HK-2 (cell line): Measurements from ENCODE around the gene UBA3.
A peak's percentile ranks its signal among the peaks of the same experiment; 100 is the strongest.

Experiments used
- DNase-seq: peaks from one replicate; pipeline ENCODE4 v3.0.0-alpha.2; 2018; ENCODE audit not compliant: unreplicated experiment

UBA3 gene

DNA sequence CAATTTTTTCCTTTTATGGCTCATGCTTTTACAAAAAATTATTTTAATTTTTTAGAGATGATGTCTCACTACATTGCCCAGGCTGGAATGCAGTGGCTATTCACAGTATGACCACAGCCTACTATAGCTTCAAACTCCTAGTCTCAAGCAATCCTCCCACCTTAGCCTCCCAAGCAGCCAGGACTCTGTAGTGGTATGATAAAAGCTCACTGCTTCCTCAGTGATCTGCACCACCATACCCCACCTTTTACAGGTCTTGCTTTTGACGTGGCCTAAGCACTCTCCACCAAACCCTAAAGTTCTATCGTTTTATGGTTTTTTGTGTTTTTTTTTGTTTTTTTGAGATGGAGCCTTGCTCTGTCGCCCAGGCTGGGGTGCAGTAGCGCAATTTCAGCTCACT lies 14.0 kb downstream of the UBA3 start:
- no peak for DNase-seq

- no peak for DNase-seq
Observed at GRCh38 chr3:69065318-69065964, 14.7 kb downstream of the UBA3 start.

DNA sequence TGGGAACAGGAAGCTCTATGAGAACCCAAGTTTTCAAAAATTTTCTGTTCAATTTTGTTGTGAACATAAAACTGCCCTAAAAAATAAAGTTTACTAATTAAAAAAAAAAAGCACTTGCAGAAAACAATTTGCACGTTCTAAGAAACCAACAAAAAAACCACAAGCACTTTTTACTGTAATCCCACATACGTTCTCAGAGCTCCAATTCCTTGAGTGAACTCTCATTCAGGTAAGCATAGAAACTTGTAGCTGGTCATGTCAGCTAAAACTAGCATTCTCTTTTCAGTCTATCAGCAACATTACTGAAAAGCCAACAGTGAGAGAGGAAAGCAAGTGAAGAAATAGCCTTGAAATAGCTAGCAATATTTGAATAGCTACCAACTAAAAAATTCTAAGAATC lies 16.5 kb downstream of the UBA3 start:
- no peak for DNase-seq

DNA sequence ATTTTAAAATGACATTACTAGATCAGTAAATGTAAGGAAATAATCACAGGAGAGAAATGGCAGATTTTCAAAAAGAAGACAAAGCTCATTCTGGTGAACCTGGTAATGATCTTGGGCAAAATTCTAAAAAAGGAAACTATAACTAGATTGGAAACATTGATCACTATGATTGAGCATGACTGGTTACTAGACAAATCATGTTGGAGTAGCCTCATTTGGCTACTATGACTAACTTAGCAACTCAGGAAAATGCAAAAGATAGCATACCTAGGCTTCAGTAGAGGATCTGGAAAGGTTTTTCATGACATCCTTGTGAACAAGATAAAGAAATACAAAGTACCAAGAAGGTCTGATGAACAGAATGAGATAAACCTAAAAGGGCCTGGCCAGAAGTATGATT lies 20.5 kb downstream of the UBA3 start:
- DNase-seq: no peak

DNA sequence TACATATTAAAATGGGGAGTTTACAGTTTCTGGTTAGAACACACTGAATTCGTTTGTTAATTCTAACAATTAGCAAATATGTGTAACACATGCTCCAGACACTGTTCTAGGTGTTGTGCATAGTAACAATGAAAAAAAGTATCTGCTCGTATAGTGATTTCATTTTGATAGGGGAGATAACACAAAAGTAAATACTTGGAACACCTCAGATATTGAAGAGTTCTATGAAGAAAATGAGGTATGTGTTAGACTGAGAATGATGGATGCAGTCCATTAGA lies 21.3 kb downstream of the UBA3 start:
- no peak for DNase-seq

GRCh38 chr3:69058180-69058946 lies 21.8 kb downstream of the UBA3 start:
- no peak for DNase-seq

DNA sequence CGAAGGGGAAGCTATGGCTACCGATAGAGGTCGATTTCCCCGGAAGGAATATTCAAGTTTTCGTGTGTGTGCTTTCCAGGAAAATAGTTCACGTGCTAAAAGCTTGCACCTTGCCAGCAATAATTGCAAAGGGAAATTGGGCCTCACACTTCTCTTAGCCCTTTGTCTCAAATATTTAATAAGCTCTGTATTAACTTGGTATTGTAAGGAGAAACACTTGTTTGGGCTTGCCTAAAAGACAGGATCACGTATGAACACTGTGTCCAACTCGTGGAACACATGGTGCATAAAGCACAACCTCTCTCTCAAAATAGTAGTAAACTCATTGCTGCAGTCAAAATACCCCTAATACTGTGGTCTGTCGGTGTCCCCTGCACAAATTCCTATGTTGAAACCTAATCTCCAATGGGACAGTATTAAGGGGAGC lies 27.7 kb downstream of the UBA3 start:
- DNase-seq: no peak

DNA sequence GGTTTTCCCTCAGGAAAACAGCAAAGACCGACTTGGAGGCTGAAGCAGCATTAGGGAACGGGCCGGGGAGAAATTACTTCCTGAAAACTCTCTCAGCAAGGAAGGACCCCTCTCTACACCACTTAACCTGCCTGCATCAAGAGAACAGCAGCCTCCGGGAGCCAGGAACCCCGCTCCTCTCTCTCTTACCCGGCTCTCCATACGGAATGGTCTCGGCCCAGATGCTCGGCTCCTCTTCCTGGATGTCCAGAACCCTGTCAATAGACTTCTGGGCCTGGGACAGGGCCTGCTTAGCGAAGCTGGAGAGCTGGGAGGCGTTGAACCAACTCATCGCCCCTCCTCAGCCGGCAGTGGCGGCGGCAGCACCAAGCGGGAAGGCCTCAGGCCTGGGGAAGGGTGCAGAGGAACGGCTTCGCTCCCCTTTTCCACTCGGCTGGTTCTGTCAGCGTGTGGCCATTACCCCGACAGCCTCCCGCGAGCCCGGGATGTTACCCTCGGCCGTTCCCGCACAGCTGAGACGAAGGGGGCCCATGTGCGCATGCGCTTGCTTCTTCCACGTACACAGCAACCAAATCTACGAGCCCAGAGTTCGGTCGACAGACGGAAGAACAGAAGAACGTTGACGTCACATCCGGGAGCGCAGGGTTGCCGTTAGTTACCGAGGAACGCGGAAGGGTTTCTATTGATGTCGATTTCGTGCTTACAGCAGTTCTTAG lies 28.3 kb downstream of the UBA3 start, which contains the start of gene TMF1:
TMF1 (minus strand) TSS at position 578 of the 716 bp plus-strand sequence; CDS start at position 331, 247 bp downstream.
- peak; percentile 94 for DNase-seq

DNA sequence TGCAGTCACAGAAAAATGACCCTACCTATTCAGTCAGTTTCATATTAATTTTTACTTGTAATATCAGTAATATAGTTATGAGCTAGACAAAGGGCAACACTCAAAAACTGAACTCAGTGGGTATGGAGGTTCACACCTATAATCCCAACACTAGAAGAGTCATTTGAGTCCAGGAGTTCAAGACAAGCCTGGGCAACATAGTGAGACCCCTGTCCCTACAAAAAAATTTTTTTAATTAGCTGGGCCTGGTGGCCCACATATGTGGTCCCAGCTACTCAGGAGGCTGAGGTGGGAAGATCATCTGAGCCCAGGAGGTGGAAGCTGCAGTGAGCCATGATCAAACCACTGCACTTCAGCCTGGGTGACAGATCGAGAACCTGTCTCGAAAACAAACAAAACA lies 31.2 kb downstream of the UBA3 start:
- no peak for DNase-seq

- no peak for DNase-seq
Observed at GRCh38 chr3:69044608-69045007, 35.6 kb downstream of the UBA3 start.

GRCh38 chr3:69033470-69033869 lies 46.7 kb downstream of the UBA3 start:
- DNase-seq: no peak

GRCh38 chr3:69032737-69033136 lies 47.4 kb downstream of the UBA3 start:
- no peak for DNase-seq

GRCh38 chr3:69032142-69032541 lies 48.0 kb downstream of the UBA3 start:
- no peak for DNase-seq

- DNase-seq: no peak
Observed at GRCh38 chr3:69031635-69032034, 48.5 kb downstream of the UBA3 start.

DNA sequence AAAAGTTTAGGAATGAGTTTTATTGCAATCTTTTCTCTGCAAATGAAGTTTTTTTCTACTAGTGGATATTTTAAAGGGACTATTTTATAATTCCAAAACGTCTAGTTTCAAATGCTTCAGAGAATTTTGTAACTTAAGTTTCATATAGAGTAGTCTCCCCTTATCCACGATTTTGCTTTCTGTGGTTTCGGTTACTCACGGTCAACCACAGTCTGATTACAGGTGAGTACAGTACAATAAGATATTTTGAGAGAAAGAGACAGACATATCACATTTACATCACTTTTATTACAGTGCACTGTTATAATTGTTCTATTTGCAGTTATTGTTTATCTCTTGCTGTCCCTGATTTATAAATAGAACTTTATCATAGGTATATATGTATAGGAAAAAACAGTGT lies 59.3 kb downstream of the UBA3 start:
- DNase-seq: no peak

GRCh38 chr3:69020424-69020823 lies 59.7 kb downstream of the UBA3 start:
- DNase-seq: no peak

- no peak for DNase-seq
Observed at GRCh38 chr3:69016901-69017300, 63.3 kb downstream of the UBA3 start.

- DNase-seq: no peak
Observed at GRCh38 chr3:69016102-69016501, 64.1 kb downstream of the UBA3 start.

DNA sequence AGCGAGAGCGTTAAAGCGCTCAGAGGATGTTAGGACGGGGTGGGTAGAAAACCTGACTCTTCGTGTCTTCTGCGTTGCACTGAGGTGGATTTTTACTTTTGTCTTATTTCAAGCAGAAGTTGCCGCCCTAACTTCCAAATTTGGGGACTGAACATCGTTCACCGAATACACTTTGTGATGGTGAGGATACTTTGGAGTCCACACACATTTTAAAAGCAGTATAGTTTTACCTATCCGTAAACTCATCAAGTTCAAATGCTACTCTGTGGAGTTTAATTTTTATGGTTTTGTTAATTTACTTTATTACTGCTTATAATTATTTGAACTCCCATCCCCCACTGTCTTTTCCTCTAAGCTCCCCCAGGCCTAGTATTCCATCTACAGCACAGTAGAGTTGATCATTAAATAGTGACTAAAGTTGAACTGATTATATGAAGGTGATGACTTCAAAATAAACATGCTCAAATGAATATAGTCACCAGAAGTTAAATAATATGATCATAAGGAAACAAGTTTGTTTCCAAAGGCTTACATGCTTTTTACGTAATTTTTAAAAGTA lies 66.1 kb downstream of the UBA3 start:
- no peak for DNase-seq

DNA sequence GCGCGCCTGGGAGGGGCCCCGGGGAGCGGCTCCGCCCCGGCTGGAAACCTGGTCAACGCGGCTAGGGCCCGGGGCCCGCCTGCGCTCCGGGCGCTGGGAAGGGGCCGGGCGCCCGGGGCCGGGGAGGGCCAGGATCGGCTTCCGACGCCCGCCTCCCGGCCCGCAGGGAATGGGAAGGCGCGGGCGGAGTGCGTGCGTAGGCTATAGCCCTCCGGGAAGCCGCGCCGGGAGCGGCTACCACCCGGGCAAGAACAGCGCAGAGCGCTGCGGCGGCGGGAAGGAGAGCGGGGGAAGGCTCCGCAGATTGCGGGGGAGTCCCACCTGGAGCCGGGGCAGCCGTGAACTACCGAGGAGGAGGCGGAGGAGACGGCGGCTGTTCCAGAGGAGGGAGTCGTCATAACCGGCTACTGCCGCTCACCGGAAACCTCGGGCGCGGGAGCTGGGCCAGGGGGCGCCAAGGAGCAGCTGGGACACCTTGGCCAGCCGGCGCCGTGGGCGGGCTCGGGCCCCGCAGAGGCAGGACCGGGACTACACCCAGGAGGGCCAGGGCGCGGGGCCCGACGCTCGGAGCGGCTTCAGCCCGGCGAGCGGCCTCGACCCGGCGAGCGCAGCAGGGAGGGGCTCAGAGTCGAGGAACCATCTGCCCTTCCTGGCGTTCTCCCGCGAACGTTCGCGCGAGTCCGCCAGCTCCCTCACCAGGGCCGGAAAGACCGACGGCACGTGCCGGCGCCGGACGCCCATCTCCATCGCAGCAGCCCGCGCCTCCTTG lies 66.7 kb downstream of the UBA3 start, which contains the start of gene EOGT:
EOGT (minus strand) TSS at position 432 of the 769 bp plus-strand sequence. CDS start 3,838 bp downstream, outside the sequence.
- DNase-seq: peak; percentile 88

DNA sequence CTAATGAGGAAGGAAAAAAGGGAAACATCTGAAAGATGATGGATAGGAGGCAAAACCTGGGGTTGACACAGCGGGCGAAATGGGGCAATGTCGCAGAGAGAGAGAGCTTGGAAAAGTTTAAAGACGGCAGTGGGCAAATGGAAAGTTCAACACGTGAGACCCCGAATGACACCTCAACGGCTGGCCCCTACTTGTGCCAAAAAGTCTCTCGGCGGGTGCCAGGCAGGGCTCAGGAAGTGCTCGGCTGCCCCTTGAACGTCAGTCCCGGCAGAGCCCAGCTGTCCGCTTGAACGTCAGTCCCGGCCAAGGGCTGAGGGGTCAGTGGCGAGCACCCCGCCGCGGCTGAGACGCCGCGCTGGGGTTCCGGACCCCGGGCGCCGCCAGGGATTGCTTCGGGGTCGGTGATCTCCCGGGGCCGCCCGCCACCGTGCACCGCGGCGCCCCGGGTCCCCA lies 67.3 kb downstream of the UBA3 start:
- DNase-seq: peak; percentile 45
